ENCODE results near the gene ZNF263.

GRCh38 chr16:3282103-3282729 lies 1.1 kb upstream of the ZNF263 start:
- TF ChIP-seq, protein P1, sequence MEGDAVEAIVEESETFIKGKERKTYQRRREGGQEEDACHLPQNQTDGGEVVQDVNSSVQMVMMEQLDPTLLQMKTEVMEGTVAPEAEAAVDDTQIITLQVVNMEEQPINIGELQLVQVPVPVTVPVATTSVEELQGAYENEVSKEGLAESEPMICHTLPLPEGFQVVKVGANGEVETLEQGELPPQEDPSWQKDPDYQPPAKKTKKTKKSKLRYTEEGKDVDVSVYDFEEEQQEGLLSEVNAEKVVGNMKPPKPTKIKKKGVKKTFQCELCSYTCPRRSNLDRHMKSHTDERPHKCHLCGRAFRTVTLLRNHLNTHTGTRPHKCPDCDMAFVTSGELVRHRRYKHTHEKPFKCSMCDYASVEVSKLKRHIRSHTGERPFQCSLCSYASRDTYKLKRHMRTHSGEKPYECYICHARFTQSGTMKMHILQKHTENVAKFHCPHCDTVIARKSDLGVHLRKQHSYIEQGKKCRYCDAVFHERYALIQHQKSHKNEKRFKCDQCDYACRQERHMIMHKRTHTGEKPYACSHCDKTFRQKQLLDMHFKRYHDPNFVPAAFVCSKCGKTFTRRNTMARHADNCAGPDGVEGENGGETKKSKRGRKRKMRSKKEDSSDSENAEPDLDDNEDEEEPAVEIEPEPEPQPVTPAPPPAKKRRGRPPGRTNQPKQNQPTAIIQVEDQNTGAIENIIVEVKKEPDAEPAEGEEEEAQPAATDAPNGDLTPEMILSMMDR (IDR thresholded peaks at IDR 0.05), result no peak
- no peak for TF ChIP-seq POLR2A (IDR thresholded peaks at IDR 0.05)
- no peak for TF ChIP-seq POLR2AphosphoS5 (IDR thresholded peaks at IDR 0.05)

Data from suprapubic skin (tissue), 4 donors.